ENCODE measurements around the gene DZIP1L.

The DZIP1L gene

GRCh38 chr3:138030734-138031280 is 84.6 kb downstream of the DZIP1L start:
- no peak for DNase-seq

- no peak for DNase-seq
Measured at GRCh38 chr3:138027821-138028220, 87.6 kb downstream of the DZIP1L start.

GRCh38 chr3:138025553-138025952 is 89.9 kb downstream of the DZIP1L start:
- DNase-seq: no peak

GRCh38 chr3:138023754-138024153 is 91.7 kb downstream of the DZIP1L start:
- DNase-seq: no peak

GRCh38 chr3:138019281-138020069 is 95.9 kb downstream of the DZIP1L start:
- no peak for DNase-seq

- no peak for DNase-seq
Measured at GRCh38 chr3:138016065-138016464, 99.3 kb downstream of the DZIP1L start.

- DNase-seq: no peak
Measured at GRCh38 chr3:138012526-138012925, 102.9 kb downstream of the DZIP1L start.
